ENCODE results near the gene SPAG9. TPM values are rescaled to one million over a fixed set of nuclear protein-coding genes. Genes with fewer than 3 reads are reported as not detected.

SPAG9 gene
- total RNA-seq, 1 donor from 2014 or later: 104 TPM

GRCh38 chr17:50955667-50956120 lies 165.0 kb downstream of the SPAG9 start:
- DNase-seq (ENCODE audit: low read depth in 2 of 2): no peak

- DNase-seq (ENCODE audit: low read depth in 2 of 2): no peak
These were observed 165.5 kb downstream of the SPAG9 start for GRCh38 chr17:50955160-50955559.

DNA sequence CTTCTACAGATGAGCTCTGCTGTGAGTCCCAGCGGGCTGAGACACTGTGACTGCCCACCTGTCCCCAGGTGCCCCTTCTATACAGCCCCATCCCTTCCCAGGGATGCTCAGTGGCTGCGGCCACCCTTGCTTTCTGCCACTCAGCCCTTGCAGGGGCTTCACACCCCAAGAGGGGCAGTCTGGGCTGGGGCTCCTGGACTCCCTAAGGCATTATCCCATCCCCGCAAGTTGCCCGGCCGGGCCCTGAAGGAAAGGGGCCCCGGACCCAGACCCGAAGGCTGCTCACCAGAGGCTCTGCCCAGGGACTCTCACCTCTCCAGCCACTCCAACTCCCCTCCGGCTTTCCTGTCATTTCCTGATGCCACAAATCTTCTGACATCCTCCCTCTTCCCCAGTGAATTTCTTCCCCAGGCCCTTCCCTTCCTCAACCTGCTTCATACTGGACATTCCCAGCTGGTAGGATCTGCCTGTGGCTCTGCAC lies 166.0 kb downstream of the SPAG9 start:
- no peak for DNase-seq (ENCODE audit: low read depth in 2 of 2)

DNA sequence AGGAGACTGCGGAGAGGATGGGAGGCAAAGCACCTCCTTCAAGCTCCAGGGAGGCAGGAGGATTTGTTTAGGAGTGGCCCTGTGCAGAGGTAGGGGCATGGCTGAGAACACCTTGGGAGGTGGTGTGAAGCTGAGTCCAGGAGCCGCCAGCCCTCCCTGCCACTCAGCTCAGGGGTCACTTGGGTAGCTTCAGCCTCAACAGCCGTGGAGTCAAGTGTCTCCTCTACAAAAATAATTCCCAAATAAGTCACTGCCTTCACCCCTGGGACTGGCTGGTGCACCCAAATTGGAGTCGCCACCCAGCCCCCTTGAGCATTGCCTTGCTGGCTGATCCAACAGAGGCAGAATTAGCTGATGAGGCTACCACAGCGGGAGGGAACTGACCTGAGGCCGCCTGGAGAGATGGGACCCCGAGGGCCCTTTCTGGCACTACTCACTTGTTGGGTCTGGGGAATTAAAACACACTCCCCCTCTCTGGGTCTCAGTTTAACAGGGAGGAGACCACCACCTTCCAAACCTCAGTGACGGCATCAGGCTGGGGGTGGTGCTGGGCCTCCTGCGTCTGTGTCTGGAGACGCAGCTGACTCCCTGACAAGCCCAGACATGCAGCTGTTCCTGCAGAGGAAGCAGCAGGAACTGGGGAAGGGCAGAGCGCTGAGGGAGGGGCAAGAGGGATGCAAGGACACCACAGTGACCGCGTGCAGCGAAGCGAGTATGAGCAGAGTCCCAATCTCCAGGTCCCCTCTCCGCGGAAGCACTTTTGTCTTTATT lies 166.7 kb downstream of the SPAG9 start:
- DNase-seq (ENCODE audit: low read depth in 2 of 2): peak in 1 of 2 donors; percentile 78

DNA sequence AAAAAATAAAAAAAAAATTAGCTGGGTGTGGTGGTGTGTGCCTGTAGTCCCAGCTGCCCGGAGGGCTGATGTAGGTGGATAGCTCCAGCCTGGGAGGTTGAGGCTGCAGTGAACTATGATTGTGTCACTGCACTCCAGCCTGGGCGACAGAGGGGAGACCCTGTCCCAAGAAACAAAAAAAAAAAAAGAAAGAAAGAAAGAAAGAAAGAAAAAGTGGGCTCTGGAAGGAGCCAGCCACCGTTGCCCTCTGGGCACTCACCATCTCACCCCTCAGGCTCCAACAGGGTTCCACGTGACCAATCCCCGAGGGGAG lies 167.2 kb downstream of the SPAG9 start:
- no peak for DNase-seq (ENCODE audit: low read depth in 2 of 2)

DNA sequence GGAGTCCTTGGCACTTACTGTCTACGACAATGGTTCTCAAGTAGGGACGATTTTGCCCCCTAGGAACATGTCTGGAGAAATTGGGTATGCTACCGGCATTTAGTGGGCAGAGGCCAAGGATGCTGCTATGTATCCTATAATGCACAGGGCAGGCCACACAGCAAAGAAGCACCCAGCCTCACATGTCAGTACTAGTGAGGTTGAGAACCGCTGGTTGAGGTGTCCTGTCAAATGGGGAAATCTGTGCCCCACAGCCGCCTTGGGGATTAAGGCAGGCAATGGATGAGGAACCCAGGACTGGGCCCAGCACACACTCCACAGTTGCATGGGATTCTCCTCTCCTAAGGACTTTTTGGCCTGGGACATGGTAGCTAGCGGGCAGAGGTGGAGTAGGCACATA lies 167.8 kb downstream of the SPAG9 start:
- DNase-seq (ENCODE audit: low read depth in 2 of 2): no peak

- DNase-seq (ENCODE audit: low read depth in 2 of 2): no peak
These were observed 168.7 kb downstream of the SPAG9 start for GRCh38 chr17:50952013-50952412.

GRCh38 chr17:50949989-50950877 lies 170.4 kb downstream of the SPAG9 start:
- peak; percentile 67 to 80 for DNase-seq (ENCODE audit: low read depth in 2 of 2)

DNA sequence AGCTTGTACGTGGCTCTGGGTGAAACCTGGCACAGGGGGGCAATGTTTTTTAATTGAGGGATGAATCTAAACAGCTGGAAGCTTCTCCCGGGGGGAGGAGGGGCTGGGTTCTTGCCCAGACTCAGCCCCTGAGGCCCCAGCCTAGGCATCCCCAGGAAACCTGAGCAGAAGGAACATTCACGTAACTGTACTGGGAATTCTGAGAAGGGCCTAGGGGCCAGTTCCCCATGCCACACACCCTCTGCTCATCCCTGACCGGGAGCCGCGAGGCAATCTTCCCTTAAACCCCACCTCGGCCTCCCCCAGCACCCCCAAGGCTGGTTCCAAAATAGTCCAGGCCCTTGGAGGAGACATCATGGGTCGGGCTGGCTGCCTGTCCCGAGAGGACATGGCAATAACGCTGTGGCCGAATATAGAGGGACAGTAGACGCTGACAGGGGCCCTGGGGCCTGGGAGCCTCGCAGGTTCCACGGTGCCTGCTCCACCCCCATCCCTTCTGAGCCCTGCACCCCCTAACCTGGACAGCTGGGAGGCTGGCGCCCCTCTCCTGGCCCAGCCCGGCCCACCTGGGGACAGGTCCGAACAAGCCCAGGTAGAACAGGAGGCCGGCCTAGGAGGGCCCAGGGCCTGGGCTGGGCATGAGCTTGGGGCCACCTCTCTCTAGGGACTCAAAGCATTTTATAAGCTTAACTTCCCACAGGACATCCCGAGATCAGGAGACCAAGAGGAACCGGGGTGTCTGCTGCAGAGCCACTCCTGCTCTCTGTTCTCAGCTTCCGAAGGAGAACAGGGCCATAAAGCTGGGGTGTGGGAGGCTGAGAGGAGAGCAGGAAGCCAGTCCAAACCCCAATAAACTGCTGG lies 171.3 kb downstream of the SPAG9 start:
- DNase-seq (ENCODE audit: low read depth in 2 of 2): no peak

- no peak for DNase-seq (ENCODE audit: low read depth in 2 of 2)
These were observed 172.0 kb downstream of the SPAG9 start for GRCh38 chr17:50948711-50949110.

- no peak for DNase-seq (ENCODE audit: low read depth in 2 of 2)
These were observed 172.7 kb downstream of the SPAG9 start for GRCh38 chr17:50947782-50948543.

DNA sequence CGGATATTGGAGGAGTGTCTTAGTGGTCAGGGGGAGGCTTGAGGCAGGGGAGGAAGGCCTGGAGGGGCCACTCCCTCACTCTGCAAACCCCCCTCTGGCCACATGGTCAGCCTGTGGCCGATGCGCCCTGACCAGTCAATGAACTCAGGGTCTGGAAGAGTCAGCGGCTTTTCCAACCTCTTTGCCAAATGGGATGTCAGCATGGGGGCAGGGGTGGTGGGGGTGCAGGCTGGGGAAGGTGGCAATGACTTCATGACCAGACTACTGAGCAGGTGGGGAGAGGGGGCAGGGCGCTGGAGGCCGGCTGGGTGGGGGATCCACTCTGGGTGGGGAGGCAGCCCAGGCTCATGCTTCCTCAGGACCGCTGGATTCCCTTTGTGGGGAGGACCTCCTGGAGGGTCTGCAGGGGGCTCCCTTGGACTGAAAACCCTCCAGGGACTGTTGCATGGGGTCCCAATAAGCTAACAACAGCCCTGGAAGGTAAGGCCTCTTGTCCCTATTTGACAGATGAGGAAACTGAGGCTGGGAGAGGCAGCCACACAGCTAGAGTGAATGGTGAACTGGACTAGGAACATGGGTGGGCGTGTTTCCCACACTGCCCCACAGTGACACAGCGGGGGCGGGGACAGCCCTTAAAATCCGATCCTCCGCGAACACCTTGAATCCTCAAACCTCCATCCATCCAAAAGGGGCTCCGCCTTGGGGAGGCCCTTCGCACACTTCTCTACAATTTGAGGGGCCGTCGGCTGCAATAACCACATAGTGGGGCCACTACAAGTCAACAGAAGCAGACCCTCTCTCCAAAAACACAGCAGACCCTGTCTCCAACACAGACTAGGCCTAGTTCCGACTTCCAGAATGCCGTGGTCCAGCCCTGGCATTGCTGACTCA lies 173.5 kb downstream of the SPAG9 start:
- peak in 1 of 2 donors; percentile 61 for DNase-seq (ENCODE audit: low read depth in 2 of 2)

- DNase-seq (ENCODE audit: low read depth in 2 of 2): no peak
These were observed 174.3 kb downstream of the SPAG9 start for GRCh38 chr17:50946223-50946890.

DNA sequence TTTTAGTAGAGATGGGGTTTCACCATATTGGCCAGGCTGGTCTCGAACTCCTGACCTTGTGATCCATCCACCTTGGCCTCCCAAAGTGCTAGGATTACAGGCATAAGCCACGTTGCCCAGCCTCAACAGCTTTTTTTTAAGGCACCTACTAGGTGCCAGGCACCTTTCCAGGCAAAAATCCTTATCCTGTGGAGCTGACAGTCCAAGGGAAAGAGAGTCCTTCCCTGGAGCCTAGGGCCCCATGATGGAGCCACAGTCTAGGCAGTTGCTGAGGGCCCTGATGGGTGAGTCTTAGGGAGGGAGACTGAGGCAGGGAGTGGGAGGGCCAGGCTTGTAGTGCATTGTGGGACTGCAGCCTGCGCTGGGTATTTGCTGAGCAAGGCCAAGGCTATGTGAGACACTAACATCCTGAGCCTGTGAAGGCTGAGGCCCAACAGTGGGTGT lies 174.9 kb downstream of the SPAG9 start:
- DNase-seq (ENCODE audit: low read depth in 2 of 2): no peak

DNA sequence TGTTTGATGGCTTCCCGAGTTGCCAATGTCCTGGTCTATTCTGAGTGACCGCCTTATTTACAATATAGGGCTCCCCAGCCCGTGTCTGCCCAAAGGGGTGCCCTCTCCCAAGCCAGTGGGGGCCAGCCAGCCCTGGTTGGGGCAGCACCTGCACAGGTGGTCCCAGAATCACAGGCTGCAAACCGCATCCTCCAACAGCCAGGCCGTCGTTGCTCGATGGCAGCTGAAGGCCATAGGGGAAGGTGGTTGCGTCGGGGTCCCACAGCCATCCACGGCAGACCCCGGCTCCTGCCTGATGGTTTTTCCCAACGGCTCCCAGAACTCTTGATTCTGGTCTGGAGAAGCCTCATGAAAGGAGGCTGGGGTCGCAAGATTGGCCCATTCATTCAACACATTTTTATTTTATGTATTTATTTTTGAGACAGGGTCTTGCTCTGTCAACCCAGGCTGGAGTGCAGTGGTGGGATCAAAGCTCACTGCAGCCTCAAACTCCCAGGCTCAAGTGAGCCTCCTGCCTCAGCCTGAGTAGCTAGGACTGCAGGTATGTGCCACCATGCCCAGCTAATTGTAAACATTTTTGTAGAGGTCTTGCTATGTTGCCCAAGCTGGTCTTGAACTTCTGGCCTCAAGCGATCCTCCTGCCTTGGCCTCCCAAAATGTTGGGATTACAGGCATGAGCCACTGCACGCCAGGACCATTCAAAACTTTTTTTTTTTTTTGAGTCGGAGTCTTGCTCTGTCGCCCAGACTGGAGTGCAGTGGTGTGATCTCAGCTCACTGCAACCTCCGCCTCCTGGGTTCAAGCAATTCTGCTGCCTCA lies 175.6 kb downstream of the SPAG9 start:
- DNase-seq (ENCODE audit: low read depth in 2 of 2): no peak

GRCh38 chr17:50944054-50944901 lies 176.4 kb downstream of the SPAG9 start:
- DNase-seq (ENCODE audit: low read depth in 2 of 2): peak; percentile 34 to 79

GRCh38 chr17:50943575-50943933 lies 177.1 kb downstream of the SPAG9 start:
- no peak for DNase-seq (ENCODE audit: low read depth in 2 of 2)
